ENCODE data around the gene FRMPD4.

FRMPD4 gene

DNA sequence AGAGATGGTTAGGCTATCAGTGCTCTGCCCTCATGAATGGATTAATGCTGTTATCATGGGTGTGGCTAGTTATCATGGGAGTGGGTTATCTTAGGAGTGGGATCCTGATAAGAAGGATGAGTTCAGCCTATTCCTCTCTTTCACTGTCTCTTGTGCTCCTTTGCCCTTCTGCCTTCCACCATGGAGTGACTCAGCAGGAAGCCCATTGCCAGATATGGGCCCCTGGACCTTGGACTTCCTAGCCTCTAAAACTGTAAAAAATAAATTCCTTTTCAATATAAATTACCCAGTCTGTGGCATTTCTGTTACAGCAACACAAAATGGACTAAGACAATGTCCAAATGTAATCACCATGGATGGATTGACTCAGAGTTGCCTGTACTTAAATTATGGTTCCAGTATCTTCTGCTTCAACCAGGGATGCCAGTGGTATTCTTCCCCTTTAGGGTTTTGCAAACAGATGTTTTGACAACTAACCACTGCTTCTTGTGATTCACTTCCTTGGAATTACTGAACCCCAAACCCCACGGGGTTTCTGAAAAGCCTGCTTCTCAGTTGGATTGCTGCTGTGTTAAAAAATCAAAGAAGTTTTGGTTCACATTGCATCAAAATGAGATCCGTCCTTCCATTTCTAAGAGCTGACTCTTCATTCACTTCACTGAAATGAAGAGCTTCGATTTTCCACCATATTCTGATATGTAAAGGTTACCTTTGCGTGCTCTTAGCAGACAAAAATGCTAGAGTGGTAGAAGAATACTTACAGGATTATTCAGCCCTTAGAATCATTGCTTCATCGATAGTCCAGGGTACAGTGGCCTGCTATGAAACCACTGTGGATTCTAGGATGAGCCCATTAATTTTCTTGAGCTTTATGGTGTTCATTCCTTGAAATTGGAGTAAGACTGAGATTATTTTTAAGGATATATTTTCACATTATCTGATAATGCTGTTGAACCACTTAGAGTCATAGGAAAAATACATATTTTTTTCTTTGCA lies 107.7 kb downstream of the FRMPD4 start:
- H3K36me3 ChIP-seq (ENCODE audit: insufficient read depth, low read depth, low read length), result no peaks in the 10 kb centered on the region
- no peaks in the 10 kb centered on the region for H3K9me3 ChIP-seq (ENCODE audit: insufficient read depth, low read depth, low read length)
- H3K27me3 ChIP-seq (ENCODE audit: insufficient read depth, low read length), result no peaks in the 10 kb centered on the region
- no peak overlapping the region for H3K9ac ChIP-seq (ENCODE audit: low read depth, low read length)
- no peak overlapping the region for H3K4me3 ChIP-seq (ENCODE audit: low read length)
- no peaks in the 10 kb centered on the region for H3K4me1 ChIP-seq (ENCODE audit: insufficient read depth, low read length)
- no peak overlapping the region for H3K27ac ChIP-seq (ENCODE audit: low read length)

- H3K27me3 ChIP-seq (ENCODE audit: insufficient read depth, low read length), result no peaks in the 10 kb centered on the region
- H3K36me3 ChIP-seq (ENCODE audit: insufficient read depth, low read depth, low read length), result no peaks in the 10 kb centered on the region
- H3K9ac ChIP-seq (ENCODE audit: low read depth, low read length), result no peak overlapping the region
- H3K9me3 ChIP-seq (ENCODE audit: insufficient read depth, low read depth, low read length), result no peaks in the 10 kb centered on the region
- H3K4me3 ChIP-seq (ENCODE audit: low read length), result no peak overlapping the region
- H3K27ac ChIP-seq (ENCODE audit: low read length), result no peak overlapping the region
- no peaks in the 10 kb centered on the region for H3K4me1 ChIP-seq (ENCODE audit: insufficient read depth, low read length)
Measured at GRCh38 chrX:12249997-12250396, 111.7 kb downstream of the FRMPD4 start.

DNA sequence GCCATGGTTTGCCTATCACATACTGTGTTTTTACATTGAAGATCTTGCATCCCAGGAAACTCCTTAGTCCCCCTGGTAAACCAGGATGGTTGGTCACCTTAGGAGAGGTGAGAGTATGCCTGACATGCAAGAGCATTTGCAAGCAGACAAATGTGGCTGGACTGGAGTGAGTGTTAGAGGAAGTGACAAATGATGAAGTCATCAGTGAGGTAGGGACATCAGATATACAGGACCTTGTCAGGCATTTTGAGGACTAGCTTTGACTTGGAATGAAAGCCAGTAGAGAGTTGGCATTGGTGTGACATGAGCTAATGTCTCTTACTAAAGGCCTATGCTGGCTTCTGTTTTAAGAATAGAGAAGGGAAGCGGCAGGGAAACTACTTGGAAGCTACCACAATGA lies 124.9 kb downstream of the FRMPD4 start:
- no peaks in the 10 kb centered on the region for H3K36me3 ChIP-seq (ENCODE audit: insufficient read depth, low read depth, low read length)
- no peak overlapping the region for H3K9ac ChIP-seq (ENCODE audit: low read depth, low read length)
- H3K27me3 ChIP-seq (ENCODE audit: insufficient read depth, low read length), result no peaks in the 10 kb centered on the region
- no peak overlapping the region for H3K27ac ChIP-seq (ENCODE audit: low read length)
- no peak overlapping the region for H3K4me3 ChIP-seq (ENCODE audit: low read length)
- no peaks in the 10 kb centered on the region for H3K4me1 ChIP-seq (ENCODE audit: insufficient read depth, low read length)
- no peaks in the 10 kb centered on the region for H3K9me3 ChIP-seq (ENCODE audit: insufficient read depth, low read depth, low read length)

DNA sequence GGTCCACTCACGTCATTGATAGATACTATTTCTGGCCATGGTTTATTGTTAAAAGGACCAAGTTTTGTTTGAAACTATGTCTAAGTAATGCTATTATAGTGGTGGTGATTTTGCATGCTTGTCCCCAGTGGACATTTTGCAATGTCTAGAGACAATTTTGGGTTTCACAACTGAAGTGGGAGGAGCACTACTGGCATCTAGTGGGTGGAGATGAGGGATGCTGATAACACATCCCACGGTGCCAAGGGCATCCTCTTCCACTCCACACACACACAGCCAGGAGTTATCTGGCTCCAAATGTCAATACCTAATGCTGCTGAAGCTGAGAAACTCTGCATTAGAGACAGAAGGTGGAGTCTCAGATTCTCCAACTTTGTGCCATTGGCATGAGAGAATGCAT lies 131.2 kb downstream of the FRMPD4 start:
- Histone ChIP-seq H3K9ac (ENCODE audit: low read depth, low read length) (no peak overlapping the region), H3K36me3 (ENCODE audit: insufficient read depth, low read depth, low read length) (no peaks in the 10 kb centered on the region), H3K4me3 (ENCODE audit: low read length) (no peak overlapping the region), H3K27ac (ENCODE audit: low read length) (no peak overlapping the region), H3K9me3 (ENCODE audit: insufficient read depth, low read depth, low read length) (no peaks in the 10 kb centered on the region), H3K4me1 (ENCODE audit: insufficient read depth, low read length) (no peaks in the 10 kb centered on the region; the same call in 1 of the 2 replicates), H3K27me3 (ENCODE audit: insufficient read depth, low read length) (no peaks in the 10 kb centered on the region)

- H3K4me1 ChIP-seq (ENCODE audit: insufficient read depth, low read length), result no peaks in the 10 kb centered on the region
- H3K36me3 ChIP-seq (ENCODE audit: insufficient read depth, low read depth, low read length), result no peaks in the 10 kb centered on the region
- no peak overlapping the region for H3K9ac ChIP-seq (ENCODE audit: low read depth, low read length)
- no peak overlapping the region for H3K4me3 ChIP-seq (ENCODE audit: low read length)
- H3K27ac ChIP-seq (ENCODE audit: low read length), result no peak overlapping the region
- H3K27me3 ChIP-seq (ENCODE audit: insufficient read depth, low read length), result no peaks in the 10 kb centered on the region
- no peaks in the 10 kb centered on the region for H3K9me3 ChIP-seq (ENCODE audit: insufficient read depth, low read depth, low read length)
Measured at GRCh38 chrX:12278151-12278550, 139.9 kb downstream of the FRMPD4 start.

GRCh38 chrX:12282991-12283390 lies 144.7 kb downstream of the FRMPD4 start:
- Histone ChIP-seq H3K27me3 (ENCODE audit: insufficient read depth, low read length) (no peaks in the 10 kb centered on the region), H3K36me3 (ENCODE audit: insufficient read depth, low read depth, low read length) (no peaks in the 10 kb centered on the region), H3K9ac (ENCODE audit: low read depth, low read length) (no peak overlapping the region), H3K9me3 (ENCODE audit: insufficient read depth, low read depth, low read length) (no peaks in the 10 kb centered on the region), H3K4me1 (ENCODE audit: insufficient read depth, low read length) (no peaks in the 10 kb centered on the region), H3K27ac (ENCODE audit: low read length) (no peak overlapping the region), H3K4me3 (ENCODE audit: low read length) (no peak overlapping the region)

- Histone ChIP-seq H3K4me1 (ENCODE audit: insufficient read depth, low read length) (no peaks in the 10 kb centered on the region), H3K4me3 (ENCODE audit: low read length) (no peak overlapping the region), H3K9ac (ENCODE audit: low read depth, low read length) (no peak overlapping the region), H3K9me3 (ENCODE audit: insufficient read depth, low read depth, low read length) (no peaks in the 10 kb centered on the region), H3K27me3 (ENCODE audit: insufficient read depth, low read length) (no peaks in the 10 kb centered on the region), H3K27ac (ENCODE audit: low read length) (no peak overlapping the region), H3K36me3 (ENCODE audit: insufficient read depth, low read depth, low read length) (no peaks in the 10 kb centered on the region)
Measured at GRCh38 chrX:12292996-12293765, 154.9 kb downstream of the FRMPD4 start.

- Histone ChIP-seq H3K4me1 (ENCODE audit: insufficient read depth, low read length) (no peaks in the 10 kb centered on the region), H3K4me3 (ENCODE audit: low read length) (no peak overlapping the region), H3K27me3 (ENCODE audit: insufficient read depth, low read length) (no peaks in the 10 kb centered on the region), H3K9me3 (ENCODE audit: insufficient read depth, low read depth, low read length) (no peaks in the 10 kb centered on the region), H3K27ac (ENCODE audit: low read length) (no peak overlapping the region), H3K36me3 (ENCODE audit: insufficient read depth, low read depth, low read length) (no peaks in the 10 kb centered on the region), H3K9ac (ENCODE audit: low read depth, low read length) (no peak overlapping the region)
Measured at GRCh38 chrX:12297353-12297752, 159.1 kb downstream of the FRMPD4 start.

GRCh38 chrX:12301288-12301687 lies 163.0 kb downstream of the FRMPD4 start:
- H3K9ac ChIP-seq (ENCODE audit: low read depth, low read length), result no peak overlapping the region
- no peak overlapping the region for H3K27ac ChIP-seq (ENCODE audit: low read length)
- no peaks in the 10 kb centered on the region for H3K36me3 ChIP-seq (ENCODE audit: insufficient read depth, low read depth, low read length)
- no peaks in the 10 kb centered on the region for H3K4me1 ChIP-seq (ENCODE audit: insufficient read depth, low read length)
- no peak overlapping the region for H3K4me3 ChIP-seq (ENCODE audit: low read length)
- no peaks in the 10 kb centered on the region for H3K27me3 ChIP-seq (ENCODE audit: insufficient read depth, low read length)
- no peaks in the 10 kb centered on the region for H3K9me3 ChIP-seq (ENCODE audit: insufficient read depth, low read depth, low read length)

GRCh38 chrX:12304261-12304660 lies 166.0 kb downstream of the FRMPD4 start:
- H3K9me3 ChIP-seq (ENCODE audit: insufficient read depth, low read depth, low read length), result no peaks in the 10 kb centered on the region
- H3K27me3 ChIP-seq (ENCODE audit: insufficient read depth, low read length), result no peaks in the 10 kb centered on the region
- H3K9ac ChIP-seq (ENCODE audit: low read depth, low read length), result no peak overlapping the region
- no peak overlapping the region for H3K27ac ChIP-seq (ENCODE audit: low read length)
- H3K4me1 ChIP-seq (ENCODE audit: insufficient read depth, low read length), result peaks cover under 1% of the 10 kb centered on the region; the same call in 1 of the 2 replicates
- H3K4me3 ChIP-seq (ENCODE audit: low read length), result no peak overlapping the region
- no peaks in the 10 kb centered on the region for H3K36me3 ChIP-seq (ENCODE audit: insufficient read depth, low read depth, low read length)

DNA sequence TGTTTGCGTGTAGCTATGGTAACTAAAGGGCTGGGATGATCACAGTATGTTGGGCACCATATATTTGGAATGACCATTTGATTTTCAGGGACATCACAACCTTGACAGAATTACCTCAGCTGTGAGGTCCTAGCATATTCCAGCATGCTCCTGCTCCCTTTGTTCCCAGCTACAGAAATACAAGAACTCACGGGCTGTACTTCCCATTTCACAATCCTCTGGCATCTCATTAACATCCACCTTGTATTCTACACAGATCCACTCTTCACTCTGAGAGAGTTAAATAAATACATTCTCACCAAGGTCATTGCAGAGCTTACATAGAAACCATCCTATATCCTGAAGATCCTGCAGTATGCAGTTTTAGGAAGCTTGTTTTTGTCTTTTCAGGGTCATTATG lies 169.7 kb downstream of the FRMPD4 start:
- H3K4me1 ChIP-seq (ENCODE audit: insufficient read depth, low read length), result peaks cover 9% of the 10 kb centered on the region
- no peaks in the 10 kb centered on the region for H3K36me3 ChIP-seq (ENCODE audit: insufficient read depth, low read depth, low read length)
- no peaks in the 10 kb centered on the region for H3K9me3 ChIP-seq (ENCODE audit: insufficient read depth, low read depth, low read length)
- no peaks in the 10 kb centered on the region for H3K27me3 ChIP-seq (ENCODE audit: insufficient read depth, low read length)
- H3K4me3 ChIP-seq (ENCODE audit: low read length), result no peak overlapping the region
- H3K27ac ChIP-seq (ENCODE audit: low read length), result no peak overlapping the region
- H3K9ac ChIP-seq (ENCODE audit: low read depth, low read length), result no peak overlapping the region

GRCh38 chrX:12308420-12308819 lies 170.1 kb downstream of the FRMPD4 start:
- Histone ChIP-seq H3K36me3 (ENCODE audit: insufficient read depth, low read depth, low read length) (no peaks in the 10 kb centered on the region), H3K9me3 (ENCODE audit: insufficient read depth, low read depth, low read length) (no peaks in the 10 kb centered on the region), H3K4me3 (ENCODE audit: low read length) (no peak overlapping the region), H3K9ac (ENCODE audit: low read depth, low read length) (no peak overlapping the region), H3K27ac (ENCODE audit: low read length) (no peak overlapping the region), H3K4me1 (ENCODE audit: insufficient read depth, low read length) (peaks cover 9% of the 10 kb centered on the region), H3K27me3 (ENCODE audit: insufficient read depth, low read length) (no peaks in the 10 kb centered on the region)
